IMR-90 (cell line): Measurements from ENCODE around the gene CMIP. TPM values are rescaled to one million over a fixed set of nuclear protein-coding genes. Genes with fewer than 3 reads are reported as not detected.

Source experiments
- ATAC-seq: fragments of 200-7000 bp; cut with Tn5 transposase; 2 replicates; pipeline ENCODE4 v1.9.1; 2020; ENCODE audit warnings: low read depth, mild to moderate bottlenecking, moderate library complexity
- BruUV-seq: library from RNA; stranded (reverse); fragments of 400-500 nt; replicated peaks from 2 replicates; lab custom pipeline; 2021; lab: Mats Ljungman, UMichigan
- CTCF ChIA-PET: fragments of 300-600 bp; formaldehyde crosslinking; extraction: SDS; loops from one replicate; lab custom pipeline; 2021; ENCODE audit warnings: antibody characterized with exemption; lab: Yijun Ruan, JAX
- POLR2A ChIA-PET: fragments of 300-600 bp; sonication (Branson Sonifier 250); formaldehyde crosslinking; loops from one replicate; lab custom pipeline; 2022; ENCODE audit warnings: antibody characterized with exemption; ENCODE audit not compliant: unreplicated experiment; lab: Charles Lee
- DNase-seq: peaks from one replicate; pipeline ENCODE4 v3.0.0; 2013
- H2AFZ ChIP-seq: replicated peaks from 2 replicates; pipeline ENCODE3; 2013; ENCODE audit warnings: low read length, mild to moderate bottlenecking; ENCODE audit not compliant: poor library complexity
- H2AK5ac ChIP-seq: 2 replicates; pipeline ENCODE4 v1.6.1; 2013; ENCODE audit warnings: low read depth, low read length, inconsistent platforms
- H2AK9ac ChIP-seq: replicated peaks from 2 replicates; pipeline ENCODE3; 2013; ENCODE audit warnings: mild to moderate bottlenecking, low read depth, low read length, moderate library complexity; ENCODE audit not compliant: poor library complexity
- H2BK120ac ChIP-seq: 2 replicates; pipeline ENCODE4 v1.6.1; 2013; ENCODE audit warnings: low read depth, low read length, inconsistent platforms
- H2BK15ac ChIP-seq: 3 replicates; pipeline ENCODE4 v1.6.1; 2013; ENCODE audit warnings: low read depth, low read length, inconsistent platforms
- H2BK20ac ChIP-seq: 2 replicates; pipeline ENCODE4 v1.6.1; 2013; ENCODE audit warnings: low read depth, mild to moderate bottlenecking, inconsistent platforms, low read length, moderate library complexity
- H2BK5ac ChIP-seq: 2 replicates; pipeline ENCODE4 v1.6.1; 2013; ENCODE audit warnings: mild to moderate bottlenecking, low read depth, low read length, inconsistent platforms; ENCODE audit not compliant: poor library complexity, severe bottlenecking
- H3K14ac ChIP-seq: replicated peaks from 2 replicates; pipeline ENCODE4 v1.6.1; 2013; ENCODE audit warnings: low read depth, low read length, inconsistent platforms
- H3K18ac ChIP-seq: 2 replicates; pipeline ENCODE4 v1.6.1; 2013; ENCODE audit warnings: low read depth, low read length, control low read depth
- H3K23ac ChIP-seq: 2 replicates; pipeline ENCODE4 v1.6.1; 2013; ENCODE audit warnings: low read depth, low read length, inconsistent platforms
- H3K27ac ChIP-seq: 2 replicates; pipeline ENCODE4 v1.5.1; 2013; ENCODE audit warnings: mild to moderate bottlenecking, control low read depth, low read length; ENCODE audit not compliant: insufficient read depth
- H3K27me3 ChIP-seq: 2 replicates; pipeline ENCODE4 v1.6.1; 2013; ENCODE audit warnings: low read length; ENCODE audit not compliant: control insufficient read depth, insufficient read depth
- H3K36me3 ChIP-seq: 2 replicates; pipeline ENCODE4 v1.6.1; 2013; ENCODE audit warnings: low read length, mixed read lengths; ENCODE audit not compliant: control insufficient read depth, insufficient read depth
- H3K4ac ChIP-seq: 2 replicates; pipeline ENCODE4 v1.6.1; 2013; ENCODE audit warnings: low read depth, low read length, inconsistent platforms
- H3K4me1 ChIP-seq: 2 replicates; pipeline ENCODE4 v1.6.1; 2013; ENCODE audit warnings: low read length, mixed read lengths; ENCODE audit not compliant: control insufficient read depth, insufficient read depth
- H3K4me2 ChIP-seq: 2 replicates; pipeline ENCODE4 v1.6.1; 2013; ENCODE audit warnings: low read depth, mild to moderate bottlenecking, control low read depth, low read length, moderate library complexity
- H3K4me3 ChIP-seq: 2 replicates; pipeline ENCODE4 v1.5.1; 2013; ENCODE audit warnings: low read depth, mild to moderate bottlenecking, control low read depth, low read length, moderate library complexity; ENCODE audit not compliant: insufficient read depth
- H3K56ac ChIP-seq: 2 replicates; pipeline ENCODE4 v1.6.1; 2013; ENCODE audit warnings: low read length, inconsistent platforms; ENCODE audit not compliant: insufficient read depth; ENCODE audit errors: extremely low read depth
- H3K79me1 ChIP-seq, 2 experiments: 2 replicates each; pipeline ENCODE4 v1.6.1; 2013; ENCODE audit warnings: low read length in 2 of 2, inconsistent platforms in 1 of 2, low read depth in 1 of 2
- H3K9ac ChIP-seq: 2 replicates; pipeline ENCODE4 v1.6.1; 2013; ENCODE audit warnings: low read depth, low read length, control low read depth
- H3K9me1 ChIP-seq: 2 replicates; pipeline ENCODE4 v1.6.1; 2013; ENCODE audit warnings: low read length, inconsistent platforms; ENCODE audit not compliant: insufficient read depth
- H3K9me3 ChIP-seq: 2 replicates; pipeline ENCODE4 v1.6.1; 2013; ENCODE audit warnings: low read length; ENCODE audit not compliant: control insufficient read depth, insufficient read depth
- H4K20me1 ChIP-seq: 2 replicates; pipeline ENCODE4 v1.6.1; 2013; ENCODE audit warnings: low read length, inconsistent platforms; ENCODE audit not compliant: insufficient read depth
- H4K5ac ChIP-seq: 2 replicates; pipeline ENCODE4 v1.6.1; 2013; ENCODE audit warnings: mild to moderate bottlenecking, low read depth, low read length, control low read depth
- H4K8ac ChIP-seq, 2 experiments: 2 replicates each; pipeline ENCODE4 v1.6.1; 2013; ENCODE audit warnings: low read depth in 2 of 2, low read length in 2 of 2, control low read depth in 1 of 2, inconsistent platforms in 1 of 2
- H4K91ac ChIP-seq: 2 replicates; pipeline ENCODE4 v1.6.1; 2013; ENCODE audit warnings: low read depth, low read length, inconsistent platforms; ENCODE audit not compliant: insufficient read depth
- CEBPB ChIP-seq: IDR thresholded peaks from 2 replicates; pipeline ENCODE4 v1.6.1; 2012; ENCODE audit warnings: low read depth, low read length, improper control_type of control experiment
- CTCF ChIP-seq: conservative IDR thresholded peaks from 2 replicates; pipeline ENCODE4 v1.5.1; 2012; ENCODE audit warnings: mild to moderate bottlenecking, low read depth, low read length, improper control_type of control experiment
- ELK1 ChIP-seq: fragments of 150-350 bp; IDR thresholded peaks from 2 replicates; pipeline ENCODE4 v1.6.1; 2016; ENCODE audit warnings: low read depth, mild to moderate bottlenecking, low read length, moderate library complexity, borderline replicate concordance
- FOS ChIP-seq: fragments of 150-350 bp; IDR thresholded peaks from 2 replicates; pipeline ENCODE4 v1.6.1; 2016; ENCODE audit warnings: low read depth, low read length
- MAFK ChIP-seq: IDR thresholded peaks from 2 replicates; pipeline ENCODE4 v1.6.1; 2012; ENCODE audit warnings: low read depth, low read length, improper control_type of control experiment
- MAZ ChIP-seq: IDR thresholded peaks from 2 replicates; pipeline ENCODE4 v1.6.1; 2012; ENCODE audit warnings: low read depth, mild to moderate bottlenecking, low read length, improper control_type of control experiment, moderate library complexity, borderline replicate concordance
- NFE2L2 ChIP-seq: fragments of 150-350 bp; IDR thresholded peaks from 2 replicates; pipeline ENCODE4 v1.6.1; 2016; ENCODE audit warnings: low read depth, mild to moderate bottlenecking, low read length
- POLR2A ChIP-seq: IDR thresholded peaks from 2 replicates; pipeline ENCODE4 v1.6.1; 2012; ENCODE audit warnings: mild to moderate bottlenecking, low read depth, low read length
- RAD21 ChIP-seq: IDR thresholded peaks from 2 replicates; pipeline ENCODE4 v1.6.1; 2012; ENCODE audit warnings: low read length, improper control_type of control experiment
- RCOR1 ChIP-seq: IDR thresholded peaks from 2 replicates; pipeline ENCODE4 v1.6.1; 2012; ENCODE audit warnings: mild to moderate bottlenecking, low read length, improper control_type of control experiment; ENCODE audit not compliant: insufficient replicate concordance
- RFX5 ChIP-seq: IDR thresholded peaks from 2 replicates; pipeline ENCODE4 v1.8.0; 2012; ENCODE audit warnings: low read depth, mild to moderate bottlenecking, low read length, moderate library complexity
- SMC3 ChIP-seq: fragments of 150-350 bp; IDR thresholded peaks from 2 replicates; pipeline ENCODE4 v1.6.1; 2016; ENCODE audit warnings: low read depth, mild to moderate bottlenecking, antibody characterized with exemption, low read length, moderate library complexity
- WGBS, 2 experiments: methylation state at CpG; one replicate each; pipeline versions ENCODE4 v1.1.5 to v1.1.7; 2013; ENCODE audit warnings: missing lambda C conversion rate in 2 of 2; ENCODE audit not compliant: insufficient read length in 1 of 2; ENCODE audit errors: extremely low coverage in 2 of 2; 5-methylcytosine and 5-hydroxymethylcytosine counted together
- dilution Hi-C: fragments of 300-500 bp; cut with HindIII; formaldehyde crosslinking; loops from one replicate; pipeline ENCODE4 v1.14.3; 2018; ENCODE audit warnings: low sequenced_read_pairs; ENCODE audit not compliant: unreplicated experiment
- in situ Hi-C: fragments of 300-500 bp; cut with MboI; formaldehyde crosslinking; loops from 3 replicates; pipeline ENCODE4 v1.14.3; 2019; ENCODE audit warnings: low sequenced_read_pairs, inconsistent platforms, mixed read lengths
- intact Hi-C: fragments of 100-400 bp; cut with micrococcal nuclease; formaldehyde crosslinking; loops from 2 replicates; pipeline ENCODE4 v1.10.0; 2022
- polyA plus RNA-seq, 3 experiments: library from polyadenylated mRNA; depleted of rRNA; stranded (reverse); fragments of >200 nt; gene quantifications; 2 replicates each; pipeline ENCODE4 v1.2.3, GENCODE V29; 2012; ENCODE audit warnings: low replicate concordance in 1 of 3
- total RNA-seq: library from RNA; depleted of rRNA; stranded (reverse); fragments of >200 nt; gene quantifications from 2 replicates; pipeline ENCODE4 v1.2.3, GENCODE V29; 2012
- TF ChIP-seq, protein P1 (sequence below): fragments of 150-350 bp; IDR thresholded peaks from 2 replicates; pipeline ENCODE4 v1.6.1; 2017; ENCODE audit warnings: mild to moderate bottlenecking, antibody characterized with exemption, low read length, low read depth

Gene CMIP
- total and polyA plus RNA-seq, 2 of the 4 experiments (the other 2 are of a cell fraction), result 3.2 to 11.6 TPM

DNA sequence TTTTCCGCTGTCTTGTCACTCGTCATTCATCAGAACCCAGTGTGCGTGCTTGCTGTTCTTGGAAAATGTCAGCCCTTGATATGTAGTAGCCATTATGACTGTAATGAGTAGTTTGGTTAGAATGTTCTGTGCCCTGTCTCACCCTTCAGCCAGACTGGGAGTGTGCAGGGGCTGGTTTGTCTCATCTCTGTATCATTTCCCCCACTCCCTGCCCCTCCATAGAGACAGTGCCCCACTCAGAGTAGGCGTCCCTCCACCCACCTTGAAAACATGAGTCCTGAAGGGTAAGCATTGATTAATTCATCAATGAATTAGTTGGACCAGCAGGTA, 197.5 kb downstream of the CMIP start:
- Histone ChIP-seq H3K79me1 (peaks cover 18 to 34% of the 10 kb centered on the region in 2 experiments), H3K18ac (no peak overlapping the region), H2AFZ (no peak overlapping the region), H2BK5ac (no peak overlapping the region), H3K27ac (no peak overlapping the region), H3K4ac (no peak overlapping the region), H2BK15ac (no peak overlapping the region), H3K27me3 (no peaks in the 10 kb centered on the region), H4K8ac (no peak overlapping the region), H3K9me1 (peaks cover 6% of the 10 kb centered on the region; the same call in 1 of the 2 replicates), H3K9ac (no peak overlapping the region), H4K91ac (no peak overlapping the region), H3K4me3 (no peak overlapping the region), H3K14ac (no peak overlapping the region), H2AK5ac (no peak overlapping the region), H3K4me2 (no peak overlapping the region), H2BK20ac (no peak overlapping the region), H4K5ac (no peak overlapping the region), H3K36me3 (peaks cover 7% of the 10 kb centered on the region; the same call in 1 of the 2 replicates), H3K56ac (no peak overlapping the region), H2AK9ac (no peak overlapping the region), H3K9me3 (peaks cover 3% of the 10 kb centered on the region), H3K23ac (no peak overlapping the region), H3K4me1 (peaks cover 7% of the 10 kb centered on the region), H4K20me1 (peaks cover 64% of the 10 kb centered on the region), H2BK120ac (no peak overlapping the region)
- no peak for DNase-seq
- POLR2A ChIA-PET, result no interaction called here
- TF ChIP-seq RAD21 (no peak), CTCF (no peak), RFX5 (no peak), NFE2L2 (no peak), POLR2A (no peak), FOS (no peak), SMC3 (no peak), RCOR1 (no peak), MAFK (no peak), CEBPB (no peak), MAZ (no peak), ELK1 (no peak)
- TF ChIP-seq, protein P1, sequence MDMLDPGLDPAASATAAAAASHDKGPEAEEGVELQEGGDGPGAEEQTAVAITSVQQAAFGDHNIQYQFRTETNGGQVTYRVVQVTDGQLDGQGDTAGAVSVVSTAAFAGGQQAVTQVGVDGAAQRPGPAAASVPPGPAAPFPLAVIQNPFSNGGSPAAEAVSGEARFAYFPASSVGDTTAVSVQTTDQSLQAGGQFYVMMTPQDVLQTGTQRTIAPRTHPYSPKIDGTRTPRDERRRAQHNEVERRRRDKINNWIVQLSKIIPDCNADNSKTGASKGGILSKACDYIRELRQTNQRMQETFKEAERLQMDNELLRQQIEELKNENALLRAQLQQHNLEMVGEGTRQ, result no peak
- intact Hi-C loops (no loop called here), dilution Hi-C loops (no loop called here), in situ Hi-C loops (no loop called here)
- ATAC-seq, result no peak
- CTCF ChIA-PET, result no interaction called here
- WGBS, 2 experiments, result no CpG with 5 or more reads among the region's 4 CpGs
- no TSS peak for BruUV-seq
